ENCODE measurements around the gene LRRC46. TPM values are rescaled to one million over a fixed set of nuclear protein-coding genes. Genes with fewer than 3 reads are reported as not detected.

The LRRC46 gene
- total and polyA plus RNA-seq, 9 of the 15 experiments (the other 6 are each of a cell fraction or from before 2014, with no cell fraction given): 0.39 to 1.4 (median 0.53) TPM; not detected in 1

- TF ChIP-seq, protein P1, sequence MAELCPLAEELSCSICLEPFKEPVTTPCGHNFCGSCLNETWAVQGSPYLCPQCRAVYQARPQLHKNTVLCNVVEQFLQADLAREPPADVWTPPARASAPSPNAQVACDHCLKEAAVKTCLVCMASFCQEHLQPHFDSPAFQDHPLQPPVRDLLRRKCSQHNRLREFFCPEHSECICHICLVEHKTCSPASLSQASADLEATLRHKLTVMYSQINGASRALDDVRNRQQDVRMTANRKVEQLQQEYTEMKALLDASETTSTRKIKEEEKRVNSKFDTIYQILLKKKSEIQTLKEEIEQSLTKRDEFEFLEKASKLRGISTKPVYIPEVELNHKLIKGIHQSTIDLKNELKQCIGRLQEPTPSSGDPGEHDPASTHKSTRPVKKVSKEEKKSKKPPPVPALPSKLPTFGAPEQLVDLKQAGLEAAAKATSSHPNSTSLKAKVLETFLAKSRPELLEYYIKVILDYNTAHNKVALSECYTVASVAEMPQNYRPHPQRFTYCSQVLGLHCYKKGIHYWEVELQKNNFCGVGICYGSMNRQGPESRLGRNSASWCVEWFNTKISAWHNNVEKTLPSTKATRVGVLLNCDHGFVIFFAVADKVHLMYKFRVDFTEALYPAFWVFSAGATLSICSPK (IDR thresholded peaks at IDR 0.05; ENCODE audit: borderline replicate concordance): no peak
- peak; percentile 93 for TF ChIP-seq CBFA2T3 (IDR thresholded peaks at IDR 0.05)
- TF ChIP-seq ZNF395 (CRISPR knock-in tag; IDR thresholded peaks at IDR 0.05): peak; percentile 80
- TF ChIP-seq ZKSCAN8 (CRISPR knock-in tag; IDR thresholded peaks at IDR 0.05): no peak; the same call in 1 of the 2 replicates
- peak; percentile 63 for TF ChIP-seq EGR1 (conservative IDR thresholded peaks at IDR 0.05)
- TF ChIP-seq ZNF79 (CRISPR knock-in tag; IDR thresholded peaks at IDR 0.05; ENCODE audit: low read depth): no peak
- TF ChIP-seq SP1 (CRISPR knock-in tag; IDR thresholded peaks at IDR 0.05): no peak
- no peak for TF ChIP-seq HNRNPK (IDR thresholded peaks at IDR 0.05; ENCODE audit: low read depth, low read length, poor library complexity, severe bottlenecking)
- TF ChIP-seq SUPT5H (IDR thresholded peaks at IDR 0.05): no peak
- TF ChIP-seq ATF7 (IDR thresholded peaks at IDR 0.05): peak; percentile 70
- TF ChIP-seq HNRNPLL (IDR thresholded peaks at IDR 0.05; ENCODE audit: low read depth, low read length, poor library complexity, severe bottlenecking): no peak
- no peak for TF ChIP-seq ZNF143 (CRISPR knock-in tag; IDR thresholded peaks at IDR 0.05)
- TF ChIP-seq TBL1XR1 (IDR thresholded peaks at IDR 0.05; ENCODE audit: low read length in 2 of 2): peak; percentile 87 to 99
- TF ChIP-seq, protein P2, sequence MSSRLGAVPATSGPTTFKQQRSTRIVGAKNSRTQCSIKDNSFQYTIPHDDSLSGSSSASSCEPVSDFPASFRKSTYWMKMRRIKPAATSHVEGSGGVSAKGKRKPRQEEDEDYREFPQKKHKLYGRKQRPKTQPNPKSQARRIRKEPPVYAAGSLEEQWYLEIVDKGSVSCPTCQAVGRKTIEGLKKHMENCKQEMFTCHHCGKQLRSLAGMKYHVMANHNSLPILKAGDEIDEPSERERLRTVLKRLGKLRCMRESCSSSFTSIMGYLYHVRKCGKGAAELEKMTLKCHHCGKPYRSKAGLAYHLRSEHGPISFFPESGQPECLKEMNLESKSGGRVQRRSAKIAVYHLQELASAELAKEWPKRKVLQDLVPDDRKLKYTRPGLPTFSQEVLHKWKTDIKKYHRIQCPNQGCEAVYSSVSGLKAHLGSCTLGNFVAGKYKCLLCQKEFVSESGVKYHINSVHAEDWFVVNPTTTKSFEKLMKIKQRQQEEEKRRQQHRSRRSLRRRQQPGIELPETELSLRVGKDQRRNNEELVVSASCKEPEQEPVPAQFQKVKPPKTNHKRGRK (tag; IDR thresholded peaks at IDR 0.05): no peak
- TF ChIP-seq, protein P3, sequence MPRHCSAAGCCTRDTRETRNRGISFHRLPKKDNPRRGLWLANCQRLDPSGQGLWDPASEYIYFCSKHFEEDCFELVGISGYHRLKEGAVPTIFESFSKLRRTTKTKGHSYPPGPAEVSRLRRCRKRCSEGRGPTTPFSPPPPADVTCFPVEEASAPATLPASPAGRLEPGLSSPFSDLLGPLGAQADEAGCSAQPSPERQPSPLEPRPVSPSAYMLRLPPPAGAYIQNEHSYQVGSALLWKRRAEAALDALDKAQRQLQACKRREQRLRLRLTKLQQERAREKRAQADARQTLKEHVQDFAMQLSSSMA (CRISPR knock-in tag; IDR thresholded peaks at IDR 0.05): no peak
- no peak for TF ChIP-seq SMC3 (conservative IDR thresholded peaks at IDR 0.05; ENCODE audit: insufficient read depth, low read depth, low read length)
- TF ChIP-seq SETDB1 (IDR thresholded peaks at IDR 0.05; ENCODE audit: low read length): no peak
- TF ChIP-seq HNRNPH1 (optimal IDR thresholded peaks at IDR 0.05; ENCODE audit: low read depth, low read length): no peak
- TF ChIP-seq BRD9 (IDR thresholded peaks at IDR 0.05; ENCODE audit: low read depth, partially characterized antibody): no peak
- TF ChIP-seq MTA2 (IDR thresholded peaks at IDR 0.05; ENCODE audit: low read depth): peak; percentile 45; the same call in 1 of the 2 replicates
- TF ChIP-seq CBX3 (IDR thresholded peaks at IDR 0.05; ENCODE audit: borderline replicate concordance in 1 of 2, low read length in 2 of 2): peak in 1 of 2 experiments; percentile 26; a peak in 1 of 3 replicates
- TF ChIP-seq NR1H2 (CRISPR knock-in tag; IDR thresholded peaks at IDR 0.05): no peak
- TF ChIP-seq ZFX (CRISPR knock-in tag; IDR thresholded peaks at IDR 0.05): peak; percentile 19; the same call in 1 of the 2 replicates
- TF ChIP-seq ZC3H8 (IDR thresholded peaks at IDR 0.05): no peak
- TF ChIP-seq CBX2 (IDR thresholded peaks at IDR 0.05; ENCODE audit: insufficient read depth, low read length, poor library complexity, severe bottlenecking): no peak
These were observed 46.0 kb downstream of the LRRC46 start (continued) for GRCh38 chr17:47877368-47878034.
